HFF-Myc (cell line): ENCODE data around the gene TMEM119.

Experiments used
- DNase-seq: peaks from one replicate; pipeline ENCODE4 v3.0.0-alpha.2; 2011; ENCODE audit warnings: low read depth; ENCODE audit errors: extremely low read depth
- H3K4me3 ChIP-seq: replicated peaks from 2 replicates; pipeline ENCODE4 v1.5.1; 2011; ENCODE audit warnings: low read depth, mild to moderate bottlenecking, control low read depth, low read length
- TF ChIP-seq, protein P1 (sequence below): IDR thresholded peaks from 2 replicates; pipeline ENCODE4 v1.5.1; 2012; ENCODE audit warnings: mild to moderate bottlenecking, low read depth, low read length, control low read depth; ENCODE audit errors: missing control alignments

TMEM119 gene

GRCh38 chr12:108627134-108627920 lies 29.4 kb upstream of the TMEM119 start:
- DNase-seq = no peak
- TF ChIP-seq, protein P1, sequence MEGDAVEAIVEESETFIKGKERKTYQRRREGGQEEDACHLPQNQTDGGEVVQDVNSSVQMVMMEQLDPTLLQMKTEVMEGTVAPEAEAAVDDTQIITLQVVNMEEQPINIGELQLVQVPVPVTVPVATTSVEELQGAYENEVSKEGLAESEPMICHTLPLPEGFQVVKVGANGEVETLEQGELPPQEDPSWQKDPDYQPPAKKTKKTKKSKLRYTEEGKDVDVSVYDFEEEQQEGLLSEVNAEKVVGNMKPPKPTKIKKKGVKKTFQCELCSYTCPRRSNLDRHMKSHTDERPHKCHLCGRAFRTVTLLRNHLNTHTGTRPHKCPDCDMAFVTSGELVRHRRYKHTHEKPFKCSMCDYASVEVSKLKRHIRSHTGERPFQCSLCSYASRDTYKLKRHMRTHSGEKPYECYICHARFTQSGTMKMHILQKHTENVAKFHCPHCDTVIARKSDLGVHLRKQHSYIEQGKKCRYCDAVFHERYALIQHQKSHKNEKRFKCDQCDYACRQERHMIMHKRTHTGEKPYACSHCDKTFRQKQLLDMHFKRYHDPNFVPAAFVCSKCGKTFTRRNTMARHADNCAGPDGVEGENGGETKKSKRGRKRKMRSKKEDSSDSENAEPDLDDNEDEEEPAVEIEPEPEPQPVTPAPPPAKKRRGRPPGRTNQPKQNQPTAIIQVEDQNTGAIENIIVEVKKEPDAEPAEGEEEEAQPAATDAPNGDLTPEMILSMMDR = no peak
- no peak overlapping the region for H3K4me3 ChIP-seq

DNA sequence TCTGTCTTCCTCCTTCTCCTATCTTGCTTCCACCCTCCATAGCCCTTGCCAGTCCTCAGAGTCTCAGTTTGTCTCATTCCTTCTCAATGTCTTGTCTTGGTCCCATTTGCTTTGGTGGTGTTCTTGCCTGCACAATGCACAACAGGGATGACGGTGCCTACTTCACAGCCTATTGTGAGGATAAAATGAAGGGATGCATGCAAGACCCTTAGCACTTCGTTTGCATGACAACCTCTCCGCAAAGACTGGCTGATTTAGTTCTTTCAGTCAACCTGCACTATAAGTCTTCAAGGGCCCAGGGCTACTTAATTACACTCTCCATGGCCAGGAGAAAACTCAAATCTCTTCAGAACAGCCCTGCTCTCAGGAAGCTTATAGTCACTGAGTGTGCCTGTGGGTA lies 27.3 kb upstream of the TMEM119 start:
- TF ChIP-seq, protein P1 = no peak
- DNase-seq = no peak
- no peak overlapping the region for H3K4me3 ChIP-seq

- TF ChIP-seq, protein P1 = no peak
- H3K4me3 ChIP-seq = no peak overlapping the region
These were observed 25.7 kb upstream of the TMEM119 start for GRCh38 chr12:108623577-108623976.

GRCh38 chr12:108622921-108623514 lies 25.1 kb upstream of the TMEM119 start:
- no peak for DNase-seq
- TF ChIP-seq, protein P1 = no peak
- H3K4me3 ChIP-seq = no peak overlapping the region

More at GRCh38 chr12:108623577-108623976, 25.7 kb upstream of the TMEM119 start:
- DNase-seq = no peak

GRCh38 chr12:108622421-108622820 lies 24.5 kb upstream of the TMEM119 start:
- H3K4me3 ChIP-seq = no peak overlapping the region
- TF ChIP-seq, protein P1 = no peak
- DNase-seq = no peak

DNA sequence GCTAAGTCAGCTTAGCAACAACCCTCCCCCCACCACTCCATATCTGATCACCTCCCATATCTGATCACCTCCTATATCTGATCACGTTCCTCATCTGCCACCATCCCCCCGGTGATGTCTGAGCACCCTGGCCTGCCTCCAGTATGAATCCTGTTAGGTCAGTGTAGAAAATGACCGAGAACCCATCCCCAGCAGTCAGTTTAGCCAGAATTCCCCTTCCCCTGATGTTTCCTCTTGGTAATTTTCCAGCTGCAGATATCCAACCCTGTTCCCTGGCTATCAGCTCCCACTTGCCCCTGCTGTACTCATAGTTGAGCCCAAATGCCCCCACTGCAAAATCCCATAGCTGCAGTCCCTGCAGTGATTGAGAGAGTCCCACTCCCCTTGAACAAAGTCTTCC lies 23.3 kb upstream of the TMEM119 start:
- no peak for DNase-seq
- no peak overlapping the region for H3K4me3 ChIP-seq
- TF ChIP-seq, protein P1 = no peak
